Sigmoid colon (tissue), 7 donors: ENCODE results near the gene CDH13. TPM values are rescaled to one million over a fixed set of nuclear protein-coding genes. Genes with fewer than 3 reads are reported as not detected.

Experiments used
- DNase-seq: peaks from one replicate; pipeline ENCODE4 v3.0.0-alpha.2; 2019
- H3K27ac ChIP-seq, 4 donors: fragments of 200-600 bp; sonication (generic); one replicate each; pipeline ENCODE4 v1.5.1; 2016 to 2019; ENCODE audit warnings: mild to moderate bottlenecking in 1 of 4
- H3K27me3 ChIP-seq, 3 donors: fragments of 200-600 bp; sonication (generic); one replicate each; pipeline ENCODE4 v1.5.1; 2019; ENCODE audit warnings: mild to moderate bottlenecking in 1 of 3
- H3K36me3 ChIP-seq, 4 donors: fragments of 200-600 bp; sonication (generic); one replicate each; pipeline ENCODE4 v1.5.1; 2016 to 2019
- H3K4me1 ChIP-seq, 4 donors: fragments of 200-600 bp; sonication (generic); one replicate each; pipeline ENCODE4 v1.5.1; 2017 to 2019
- H3K4me3 ChIP-seq, 4 donors: fragments of 200-600 bp; sonication (generic); one replicate each; pipeline ENCODE4 v1.5.1; 2017 to 2019; ENCODE audit warnings: mild to moderate bottlenecking in 2 of 4, moderate library complexity in 1 of 4
- H3K9me3 ChIP-seq, 4 donors: fragments of 200-600 bp in 3 of 4; sonication (generic) in 3 of 4; one replicate each; pipeline versions ENCODE4 v1.5.1 to v1.6.1; 2013 to 2019
- CTCF ChIP-seq, 4 experiments: fragments of 450-650 bp in 3 of 4; fragments of 200-600 bp in 1 of 4; IDR thresholded peaks; one replicate each; pipeline ENCODE4 v1.5.1; 2016 to 2019; ENCODE audit warnings: antibody characterized with exemption in 4 of 4, mild to moderate bottlenecking in 3 of 4, moderate library complexity in 2 of 4
- EP300 ChIP-seq, 4 donors: sonication (generic); formaldehyde crosslinking; IDR thresholded peaks; one replicate each; pipeline ENCODE4 v1.6.1; 2017; ENCODE audit warnings: antibody characterized with exemption in 4 of 4
- POLR2A ChIP-seq, 2 donors: fragments of 450-650 bp; IDR thresholded peaks; one replicate each; pipeline ENCODE4 v1.6.1; 2016; ENCODE audit warnings: antibody characterized with exemption in 2 of 2, mild to moderate bottlenecking in 2 of 2, moderate library complexity in 2 of 2
- POLR2AphosphoS5 ChIP-seq, 4 donors: sonication (generic); formaldehyde crosslinking; IDR thresholded peaks; one replicate each; pipeline ENCODE4 v1.6.1; 2017; ENCODE audit warnings: antibody characterized with exemption in 4 of 4
- whole genome bisulfite sequencing, 2 donors: extraction: QIAGEN DNeasy Blood & Tissue Kit; methylation state at CpG; one replicate each; pipeline ENCODE4 v1.1.7; 2013; 5-methylcytosine and 5-hydroxymethylcytosine counted together
- intact Hi-C: fragments of 100-400 bp; cut with DNase I; formaldehyde crosslinking; loops from one replicate; pipeline ENCODE4 v1.15.1; 2023
- polyA plus RNA-seq, 3 donors: library from polyadenylated mRNA; stranded (reverse); fragments of 200-250 nt; gene quantifications; one replicate each; pipeline ENCODE4 v1.2.3, GENCODE V29; 2013
- total RNA-seq, 4 donors: library from RNA; depleted of rRNA; stranded (reverse); fragments of >200 nt; gene quantifications; one replicate each; pipeline ENCODE4 v1.1.0, GENCODE V29; 2016
- donor health status: healthy with polysubstance abuse.
- donor health status: Bipolar disorder and iron deficiency.
- donor health status: healthy.

Gene CDH13
- total and polyA plus RNA-seq, 7 donors = 0.60 to 17.6 (median 11.8) TPM

- Histone ChIP-seq H3K4me3 (no peak overlapping the region), H3K36me3 (no peaks in the 10 kb centered on the region), H3K9me3 (peaks cover 0 to 2% (median 0%) of the 10 kb centered on the region in 4 donors), H3K4me1 (peaks cover 0 to 5% (median 0%) of the 10 kb centered on the region in 4 donors), H3K27ac (no peak overlapping the region), H3K27me3 (no peaks in the 10 kb centered on the region)
- 68 to 70% methylated on average over 15 of the region's 15 CpGs for WGBS, 2 donors
- intact Hi-C loops = no loop called here
- DNase-seq = no peak
- TF ChIP-seq EP300 (IDR thresholded peaks at IDR 0.05) (no peak), POLR2A (IDR thresholded peaks at IDR 0.05) (no peak), CTCF (IDR thresholded peaks at IDR 0.05) (no peak), POLR2AphosphoS5 (IDR thresholded peaks at IDR 0.05) (no peak)
Observed at GRCh38 chr16:82605863-82606620, 20.7 kb upstream of the CDH13 start.

GRCh38 chr16:82609140-82609539 lies 17.6 kb upstream of the CDH13 start:
- H3K27ac ChIP-seq = no peak overlapping the region
- no peak for DNase-seq
- H3K36me3 ChIP-seq = no peaks in the 10 kb centered on the region
- H3K4me3 ChIP-seq = no peak overlapping the region
- H3K9me3 ChIP-seq = no peaks in the 10 kb centered on the region
- no peak for TF ChIP-seq EP300 (IDR thresholded peaks at IDR 0.05)
- TF ChIP-seq POLR2A (IDR thresholded peaks at IDR 0.05) = no peak
- no peak for TF ChIP-seq POLR2AphosphoS5 (IDR thresholded peaks at IDR 0.05)
- no peak for TF ChIP-seq CTCF (IDR thresholded peaks at IDR 0.05)
- no peaks in the 10 kb centered on the region for H3K27me3 ChIP-seq
- H3K4me1 ChIP-seq = peaks cover 0 to 5% (median 0%) of the 10 kb centered on the region in 4 donors
- intact Hi-C loops = no loop called here
- WGBS, 2 donors = 74 to 84% methylated on average over 3 of the region's 3 CpGs

- Histone ChIP-seq H3K27ac (no peak overlapping the region), H3K4me1 (peaks cover 0 to 5% (median 0%) of the 10 kb centered on the region in 4 donors), H3K27me3 (no peaks in the 10 kb centered on the region), H3K36me3 (no peaks in the 10 kb centered on the region), H3K9me3 (no peaks in the 10 kb centered on the region), H3K4me3 (no peak overlapping the region)
- WGBS, 2 donors = 61 to 91% methylated on average over 3 of the region's 3 CpGs
- intact Hi-C loops = no loop called here
- no peak for TF ChIP-seq POLR2AphosphoS5 (IDR thresholded peaks at IDR 0.05)
- no peak for TF ChIP-seq POLR2A (IDR thresholded peaks at IDR 0.05)
- TF ChIP-seq EP300 (IDR thresholded peaks at IDR 0.05) = no peak
- TF ChIP-seq CTCF (IDR thresholded peaks at IDR 0.05) = no peak
- no peak for DNase-seq
Observed at GRCh38 chr16:82612263-82612662, 14.5 kb upstream of the CDH13 start.

GRCh38 chr16:82616356-82616755 lies 10.4 kb upstream of the CDH13 start:
- no peaks in the 10 kb centered on the region for H3K4me1 ChIP-seq
- no peaks in the 10 kb centered on the region for H3K27me3 ChIP-seq
- 85 to 91% methylated on average over 4 of the region's 4 CpGs for WGBS, 2 donors
- no peak overlapping the region for H3K4me3 ChIP-seq
- no peak overlapping the region for H3K27ac ChIP-seq
- no peaks in the 10 kb centered on the region for H3K36me3 ChIP-seq
- no peak for DNase-seq
- intact Hi-C loops = no loop called here
- no peaks in the 10 kb centered on the region for H3K9me3 ChIP-seq
- no peak for TF ChIP-seq CTCF (IDR thresholded peaks at IDR 0.05)
- TF ChIP-seq POLR2A (IDR thresholded peaks at IDR 0.05) = no peak
- no peak for TF ChIP-seq POLR2AphosphoS5 (IDR thresholded peaks at IDR 0.05)
- no peak for TF ChIP-seq EP300 (IDR thresholded peaks at IDR 0.05)
